K562 (cell line): ENCODE data around the gene FSTL4.

ENCODE experiments used
- CAMTA2 ChIP-seq: fragments of 250-450 bp; sonication (Bioruptor Pico); conservative IDR thresholded peaks from 2 replicates; pipeline ENCODE4 v1.5.1; 2022
- CCNT2 ChIP-seq: IDR thresholded peaks from 2 replicates; pipeline ENCODE4 v1.6.1; 2011; ENCODE audit warnings: borderline replicate concordance, low read depth, mild to moderate bottlenecking, moderate library complexity, mixed read lengths, low read length; ENCODE audit not compliant: insufficient read length; ENCODE audit errors: extremely low read depth
- NFE2L1 ChIP-seq: fragments of 450-650 bp; IDR thresholded peaks from 2 replicates; pipeline ENCODE4 v1.6.1; 2016; ENCODE audit warnings: missing genetic modification characterization, low read depth, mild to moderate bottlenecking, missing compliant biosample characterization, moderate library complexity, borderline replicate concordance
- SAP30 ChIP-seq: fragments of 200-600 bp; sonication (generic); IDR thresholded peaks from 2 replicates; pipeline ENCODE4 v1.6.1; 2012; ENCODE audit warnings: borderline replicate concordance, low read depth, mild to moderate bottlenecking, moderate library complexity, low read length, control low read depth, inconsistent platforms; ENCODE audit not compliant: insufficient read depth, poor library complexity, severe bottlenecking
- SMARCC2 ChIP-seq: fragments of 450-650 bp; IDR thresholded peaks from 2 replicates; pipeline ENCODE4 v1.6.1; 2017; ENCODE audit warnings: antibody characterized with exemption, moderate library complexity, mild to moderate bottlenecking, low read depth
- ZNF175 ChIP-seq: fragments of 200-800 bp; sonication (Bioruptor generic); IDR thresholded peaks from 2 replicates; pipeline ENCODE4 v1.6.1; 2016; ENCODE audit warnings: low read depth, mild to moderate bottlenecking, missing genetic modification characterization, missing compliant biosample characterization

DNA sequence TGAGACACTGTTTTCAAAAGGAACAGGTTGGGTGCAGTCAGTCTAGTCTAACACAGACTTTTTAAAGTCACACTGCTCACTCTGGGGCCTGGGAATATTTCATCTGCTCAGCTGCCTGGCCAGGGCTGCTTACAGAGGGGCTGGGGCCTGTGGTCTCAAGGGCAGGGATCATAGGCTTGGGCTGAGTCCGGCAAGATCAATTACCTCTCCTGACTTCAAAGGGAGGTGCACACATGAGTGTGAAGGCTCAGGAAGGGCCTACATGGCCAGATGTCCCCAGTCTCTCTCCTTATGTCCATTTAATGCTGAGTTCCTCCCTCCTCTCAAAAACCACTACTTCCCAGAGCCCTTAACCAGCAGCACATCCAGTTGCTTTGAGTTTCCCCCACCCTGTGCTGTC lies 313.3 kb downstream of the FSTL4 start:
- TF ChIP-seq SAP30 (no peak), CAMTA2 (CRISPR knock-in tag) (no peak), NFE2L1 (tag) (no peak), CCNT2 (no peak), SMARCC2 (no peak), ZNF175 (CRISPR knock-in tag) (no peak)
